Measurements from ENCODE around the gene TMEM54.
A peak's percentile ranks its signal among the peaks of the same experiment; 100 is the strongest.

The TMEM54 gene, protein sequence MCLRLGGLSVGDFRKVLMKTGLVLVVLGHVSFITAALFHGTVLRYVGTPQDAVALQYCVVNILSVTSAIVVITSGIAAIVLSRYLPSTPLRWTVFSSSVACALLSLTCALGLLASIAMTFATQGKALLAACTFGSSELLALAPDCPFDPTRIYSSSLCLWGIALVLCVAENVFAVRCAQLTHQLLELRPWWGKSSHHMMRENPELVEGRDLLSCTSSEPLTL

DNA sequence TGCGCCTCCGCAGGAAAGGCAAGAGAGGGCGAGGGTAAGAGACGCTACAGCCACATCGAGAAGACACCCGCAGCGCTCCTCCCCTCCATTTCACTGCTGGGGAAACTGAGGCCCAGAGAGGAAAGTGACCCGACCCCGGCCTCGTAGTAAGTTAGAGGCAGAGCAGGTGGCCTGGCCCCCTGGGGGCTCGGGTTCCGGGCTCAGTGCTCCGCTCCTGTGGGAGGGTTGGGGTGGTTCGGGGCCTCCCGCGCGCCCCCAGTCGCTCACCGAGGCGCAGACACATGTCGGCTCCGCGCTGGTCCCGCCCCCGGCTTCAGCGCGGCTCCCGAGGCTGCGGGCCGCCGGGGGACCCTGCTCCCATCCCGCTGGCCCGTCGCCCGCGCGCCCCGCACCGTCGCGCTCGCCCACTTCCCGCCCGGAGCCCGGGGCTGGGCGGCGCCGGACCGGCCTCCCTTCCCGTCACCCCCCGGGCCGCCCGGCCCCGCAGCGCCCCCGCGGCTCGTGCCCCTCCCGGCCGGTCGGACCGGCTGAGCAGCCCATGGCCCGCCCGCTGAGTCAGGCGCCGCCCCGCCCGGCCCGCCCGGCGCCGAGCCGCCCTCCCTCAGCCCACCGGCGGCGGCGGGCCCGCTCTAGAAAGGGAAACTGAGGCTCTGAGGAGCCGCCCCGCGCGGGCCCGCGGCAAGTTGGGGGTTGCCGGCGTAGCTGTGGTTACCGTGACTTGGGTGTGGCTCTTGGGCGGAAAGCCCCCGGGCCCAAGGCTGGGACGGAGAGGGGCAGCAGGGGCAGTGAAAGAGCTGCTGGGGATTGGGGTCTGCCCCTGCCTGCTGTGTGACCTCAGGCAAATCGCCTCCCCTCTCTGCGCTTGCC is at the start of gene TMEM54:
Gene TMEM54 (minus strand): TSS at position 434 of the 867 bp plus-strand sequence. CDS start 151 bp downstream, at position 283.
- no peak for DNase-seq

DNA sequence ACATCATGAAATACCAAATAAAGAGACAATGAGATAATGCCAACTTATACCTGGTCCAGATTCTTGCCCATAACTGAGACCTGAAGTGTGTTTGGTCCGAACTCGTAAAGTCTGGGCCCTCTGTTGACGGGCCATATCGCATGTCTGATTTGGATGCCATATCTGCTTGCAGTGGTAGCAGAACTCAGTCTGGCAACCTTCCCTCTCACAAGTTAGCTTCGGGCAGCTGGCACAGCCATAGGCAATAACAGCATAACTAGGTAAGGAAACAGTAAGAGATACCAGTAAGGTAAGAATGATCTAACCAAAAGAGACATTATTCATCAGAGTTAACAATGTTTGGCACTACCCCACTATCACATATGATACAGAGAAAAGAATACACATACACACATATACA is 48.3 kb upstream of the TMEM54 start:
- DNase-seq: no peak

DNA sequence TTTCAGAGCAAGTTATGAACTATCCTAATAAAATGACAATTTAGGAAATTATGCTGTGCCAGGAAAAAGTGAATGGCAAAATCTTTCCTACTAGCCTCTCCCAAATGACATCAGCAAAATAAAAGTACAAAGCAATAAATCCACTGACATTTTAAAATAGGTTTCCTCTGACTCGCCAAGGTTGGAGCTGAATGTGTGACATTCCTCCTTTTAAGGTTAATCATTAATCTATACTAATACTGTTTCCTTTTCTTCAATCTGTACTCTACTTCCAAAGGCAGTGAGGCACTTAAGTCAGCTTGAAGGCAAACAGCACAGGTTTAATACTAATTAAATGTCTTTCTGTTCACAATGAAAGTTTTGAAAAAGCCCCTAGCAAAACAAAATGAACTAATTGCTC is 47.7 kb upstream of the TMEM54 start:
- DNase-seq: peak; percentile 86

DNA sequence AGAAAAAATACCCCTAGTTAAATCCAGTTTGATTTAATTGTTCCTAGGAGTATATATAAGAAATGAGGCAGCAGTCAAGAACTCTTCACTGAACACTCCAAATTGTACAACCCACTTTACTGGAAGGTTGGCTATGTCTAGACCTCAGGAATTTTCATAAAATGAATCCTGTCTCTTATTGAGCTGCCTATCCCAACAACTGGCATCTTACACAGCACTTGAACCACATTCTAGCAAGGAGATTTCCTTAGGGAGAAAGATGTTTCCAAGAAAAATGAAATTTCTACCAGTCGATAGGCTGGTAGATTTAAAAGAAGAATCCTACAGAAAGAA is 47.2 kb upstream of the TMEM54 start:
- no peak for DNase-seq

DNA sequence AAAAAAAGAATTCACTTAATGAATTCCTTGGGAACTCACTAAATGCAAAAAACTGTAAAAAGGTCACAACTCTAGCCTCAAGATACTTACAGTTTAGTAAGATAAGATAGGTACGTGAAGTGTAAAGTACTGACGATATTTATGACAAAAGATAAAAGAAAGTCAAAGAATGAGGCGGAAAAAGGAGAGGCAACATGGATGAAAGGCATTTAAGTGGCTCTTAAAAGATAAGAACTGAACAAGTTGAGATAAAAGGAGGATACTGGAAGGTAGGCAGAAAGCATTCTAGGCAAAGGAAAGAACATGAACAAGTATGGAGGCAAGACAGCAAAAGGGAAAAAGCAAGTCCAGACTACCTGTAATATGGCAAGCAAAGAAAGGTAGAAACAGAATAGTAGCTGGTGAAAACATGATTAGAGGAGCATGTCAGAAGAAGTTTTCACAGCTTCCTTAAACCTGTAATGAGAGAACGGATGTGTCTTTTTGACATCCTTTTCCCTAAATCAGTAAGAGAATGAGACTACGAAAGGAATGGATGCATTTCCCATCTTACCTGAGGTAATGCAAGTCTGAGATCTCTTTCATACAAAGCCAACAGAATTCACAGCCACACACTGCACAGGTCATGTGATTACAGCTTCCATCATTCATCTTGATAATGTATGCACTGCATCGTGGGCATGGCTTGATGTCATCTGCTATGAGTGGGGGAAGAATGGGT is 46.6 kb upstream of the TMEM54 start:
- no peak for DNase-seq

DNA sequence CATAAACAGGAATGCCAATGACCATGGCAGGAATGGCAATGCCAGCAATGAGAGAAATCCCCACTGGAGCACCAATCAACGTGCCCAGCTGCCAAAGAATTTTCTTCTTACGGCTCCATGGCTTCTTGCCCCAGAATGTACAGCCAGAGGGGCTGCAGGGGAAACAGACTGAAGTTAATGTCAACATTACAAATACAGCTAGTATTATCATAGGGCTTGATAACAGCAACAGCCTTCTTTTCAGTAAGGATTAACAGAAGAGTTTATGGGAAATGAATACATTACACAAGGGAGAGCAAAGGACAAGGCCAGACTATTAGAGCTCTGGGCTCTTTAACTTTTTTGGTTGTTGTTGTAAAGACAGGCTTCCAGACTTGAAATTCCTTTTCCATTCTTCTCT is 45.2 kb upstream of the TMEM54 start:
- DNase-seq: no peak

DNA sequence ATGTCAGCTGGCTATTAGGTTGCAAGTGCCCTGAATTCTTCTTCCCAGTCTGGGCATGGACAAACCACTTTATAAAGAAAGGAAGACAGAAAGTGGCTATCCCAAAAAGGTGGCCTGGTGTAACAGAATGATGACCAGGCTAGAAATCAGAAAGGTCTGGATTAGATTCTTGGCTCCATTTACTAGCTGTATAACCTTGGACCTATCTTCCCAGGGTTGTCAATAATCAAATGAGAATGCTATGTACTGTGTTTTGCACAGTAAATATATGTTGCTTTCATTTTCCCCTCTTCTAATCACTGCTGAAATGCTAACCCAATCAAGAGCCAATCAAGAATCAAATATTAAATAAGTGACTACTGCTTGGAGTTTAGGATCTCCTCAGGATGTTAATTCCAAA is 43.0 kb upstream of the TMEM54 start:
- no peak for DNase-seq

DNA sequence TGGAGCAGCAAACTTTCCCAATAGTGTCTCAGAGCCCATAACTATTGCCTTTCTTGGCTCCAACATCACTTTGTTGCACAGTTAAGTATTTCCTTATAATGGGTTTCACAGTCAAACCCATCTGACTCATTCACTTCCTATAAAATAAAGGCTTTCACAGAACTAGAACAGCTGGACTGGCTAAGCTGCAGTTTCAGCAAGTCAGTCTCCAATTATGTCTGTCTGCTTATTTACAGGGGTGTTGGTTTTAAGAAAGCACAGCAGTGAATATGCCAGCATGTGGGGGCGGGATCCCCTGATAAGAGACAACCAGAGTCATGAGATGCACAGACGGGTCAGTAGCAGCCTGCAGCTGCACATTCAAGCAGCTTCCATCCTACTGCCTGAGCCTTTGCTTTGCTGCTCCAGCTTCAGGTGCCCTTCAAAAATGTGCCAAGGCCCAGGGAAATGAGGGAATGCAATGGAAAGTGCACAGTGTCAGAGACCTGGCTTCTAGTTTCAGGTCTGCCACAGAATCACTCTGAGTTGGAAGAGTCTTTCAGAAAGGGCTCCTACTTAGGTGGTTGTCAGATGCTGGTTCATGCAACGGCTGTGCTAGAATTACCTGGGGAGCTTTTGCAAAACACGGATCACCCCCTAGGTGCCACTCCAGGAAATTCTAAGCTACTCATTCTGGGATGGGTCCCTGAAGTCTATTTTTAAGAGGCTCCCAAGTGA is 38.6 kb upstream of the TMEM54 start:
- DNase-seq: peak; percentile 13

DNA sequence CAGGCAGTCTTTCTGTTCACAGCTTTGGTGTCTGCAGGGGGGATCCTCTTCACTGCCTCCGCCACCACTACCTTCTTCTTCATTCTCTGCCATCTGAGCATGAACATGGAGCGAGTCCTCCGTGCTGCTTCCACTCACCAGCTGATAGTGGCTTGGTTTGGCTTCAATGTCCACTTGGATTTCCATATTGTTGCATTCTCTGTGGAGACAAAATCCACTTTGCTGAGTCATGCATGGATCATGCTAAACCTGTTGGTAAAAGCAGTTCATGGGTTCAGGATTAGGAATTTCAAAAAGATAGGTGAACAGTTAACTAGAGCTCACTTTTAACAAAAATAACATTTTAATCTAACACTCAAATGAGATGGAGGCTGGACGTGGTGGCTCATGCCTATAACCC is 35.9 kb upstream of the TMEM54 start:
- DNase-seq: no peak

DNA sequence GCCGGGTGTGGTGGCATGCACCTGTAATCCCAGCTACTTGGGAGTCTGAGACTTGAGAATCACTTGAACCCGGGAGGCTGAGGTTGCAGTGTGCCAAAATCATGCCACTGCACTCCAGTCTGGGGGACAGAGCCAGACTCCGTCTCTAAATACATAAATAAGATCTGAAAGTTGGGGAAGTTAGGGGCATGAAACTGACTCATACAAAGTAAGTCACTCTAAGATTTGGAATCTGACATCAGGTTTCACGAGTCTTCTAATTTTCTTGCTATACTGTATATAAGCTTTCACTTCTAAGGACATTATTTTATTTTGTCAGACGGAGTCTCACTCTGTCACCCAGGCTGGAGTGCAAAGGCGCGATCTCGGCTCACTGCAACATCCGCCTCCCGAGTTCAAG is 33.3 kb upstream of the TMEM54 start:
- no peak for DNase-seq

DNA sequence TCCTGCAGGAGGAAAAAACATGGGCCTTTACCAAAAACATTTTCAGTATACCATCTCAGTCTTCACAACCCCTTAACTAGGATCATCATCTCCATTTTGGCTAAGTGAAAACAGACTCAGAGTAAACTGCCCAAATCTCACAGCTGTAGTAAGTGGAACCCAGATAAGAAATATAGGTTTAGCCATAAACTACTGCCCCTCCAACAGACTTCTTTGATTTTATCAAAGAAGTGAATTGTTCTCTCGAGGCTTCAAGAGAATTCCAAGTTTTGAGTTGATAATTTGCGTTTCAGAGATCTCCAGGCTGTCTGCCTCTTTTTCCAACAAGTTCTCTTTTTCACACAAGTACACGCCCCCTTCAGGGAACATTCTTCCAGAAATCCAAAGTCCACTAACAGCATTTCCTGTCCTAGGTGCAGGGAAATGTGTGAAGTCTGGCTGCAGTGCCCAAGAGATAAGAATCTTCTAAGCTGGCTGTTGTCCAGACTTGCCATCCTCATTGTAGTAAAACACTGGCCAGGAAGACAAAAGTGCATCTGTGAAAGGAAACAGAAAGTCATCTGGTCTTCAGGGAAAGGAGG is 32.6 kb upstream of the TMEM54 start:
- DNase-seq: peak; percentile 6

DNA sequence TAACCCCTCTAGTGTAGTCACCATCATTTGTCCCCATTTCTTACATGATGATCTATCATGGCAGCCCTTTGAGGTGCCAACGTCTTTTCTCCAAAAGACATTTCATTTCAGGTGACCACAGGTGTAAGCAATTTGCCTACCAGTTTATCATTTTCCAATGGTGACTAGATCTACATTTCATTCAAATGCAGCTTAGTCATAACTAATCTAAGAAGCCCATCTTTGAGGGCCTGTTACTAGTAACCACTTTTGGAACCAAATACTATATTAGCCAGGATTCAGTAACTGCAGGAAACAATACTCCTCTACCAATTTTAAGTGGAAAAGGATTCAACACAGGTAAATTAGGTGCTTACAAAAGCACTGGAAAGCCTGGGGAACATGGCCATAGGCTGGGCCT is 30.6 kb upstream of the TMEM54 start:
- no peak for DNase-seq

DNA sequence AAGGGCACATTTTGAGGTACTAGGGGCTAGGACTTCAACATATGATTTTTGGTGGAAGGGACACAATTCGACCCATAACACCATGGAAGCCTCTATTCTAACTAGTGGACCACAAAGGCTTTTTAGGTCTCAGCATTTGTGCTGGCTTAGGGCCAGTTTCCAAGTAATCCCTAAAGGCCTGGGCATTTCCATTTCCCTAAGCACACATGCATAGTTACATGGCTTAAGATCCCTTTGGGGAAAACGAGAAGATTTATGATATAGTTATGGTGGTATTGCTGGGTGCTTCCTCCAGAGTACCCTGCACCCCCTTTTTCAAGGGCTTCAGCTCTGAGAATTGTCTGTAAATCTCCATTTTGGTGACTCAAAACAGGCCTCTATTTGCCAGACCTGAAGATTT is 28.2 kb upstream of the TMEM54 start:
- no peak for DNase-seq

DNA sequence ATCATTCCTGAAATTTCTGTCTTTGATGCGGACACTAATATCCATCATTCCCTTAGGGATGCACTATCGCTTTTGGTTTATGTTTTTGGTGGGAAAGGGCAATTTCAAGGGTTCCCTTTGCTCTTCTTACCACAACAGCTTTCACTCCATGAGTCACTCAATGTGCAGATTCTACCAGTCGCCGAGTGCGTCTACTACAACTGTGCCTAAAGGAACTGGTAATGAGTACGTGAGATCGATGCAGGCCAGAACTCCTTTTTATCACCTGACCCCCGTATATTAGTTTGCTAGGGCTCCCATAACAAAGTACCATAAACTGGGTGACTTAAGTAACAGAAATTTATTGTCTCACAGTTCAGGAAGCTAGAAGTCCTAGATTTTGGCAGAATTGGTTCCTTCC is 27.5 kb upstream of the TMEM54 start:
- no peak for DNase-seq

DNA sequence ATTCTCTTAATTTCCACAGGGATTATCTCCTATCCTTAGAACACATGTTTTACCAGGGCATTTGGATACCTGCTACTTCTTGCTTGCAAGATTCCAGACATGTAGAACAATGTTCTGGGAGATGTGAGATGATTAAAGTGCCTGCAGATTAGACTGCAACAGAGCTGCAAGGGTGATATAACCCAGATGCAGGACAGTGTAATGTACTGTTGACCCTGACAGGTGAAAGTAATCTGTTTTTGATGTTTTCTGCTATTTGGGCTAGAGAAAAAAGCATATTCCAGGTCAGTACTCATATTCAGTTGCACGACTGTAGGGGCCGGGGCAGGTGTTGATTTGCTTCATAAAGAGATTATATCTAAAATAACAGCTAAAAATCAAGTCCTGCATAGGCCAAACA is 27.1 kb upstream of the TMEM54 start:
- DNase-seq: no peak

DNA sequence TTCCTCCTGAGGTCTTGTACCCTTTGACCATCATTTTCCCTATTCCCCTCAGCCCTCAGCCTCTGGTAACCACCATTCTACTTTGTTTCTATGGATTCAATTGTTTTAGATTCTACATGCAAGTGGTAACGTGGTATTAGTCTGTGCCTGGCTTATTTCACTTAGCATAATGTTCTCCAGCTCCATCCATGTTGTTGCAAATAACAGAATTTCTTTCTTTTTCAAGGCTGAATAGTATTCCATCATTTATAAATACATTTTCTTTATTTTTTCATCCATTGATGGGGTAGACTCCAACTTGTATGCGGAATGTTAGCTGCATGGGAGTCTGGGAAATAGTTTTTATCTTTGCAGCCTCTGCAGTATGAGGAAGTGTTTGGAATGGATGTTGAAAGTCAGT is 26.3 kb upstream of the TMEM54 start:
- no peak for DNase-seq

DNA sequence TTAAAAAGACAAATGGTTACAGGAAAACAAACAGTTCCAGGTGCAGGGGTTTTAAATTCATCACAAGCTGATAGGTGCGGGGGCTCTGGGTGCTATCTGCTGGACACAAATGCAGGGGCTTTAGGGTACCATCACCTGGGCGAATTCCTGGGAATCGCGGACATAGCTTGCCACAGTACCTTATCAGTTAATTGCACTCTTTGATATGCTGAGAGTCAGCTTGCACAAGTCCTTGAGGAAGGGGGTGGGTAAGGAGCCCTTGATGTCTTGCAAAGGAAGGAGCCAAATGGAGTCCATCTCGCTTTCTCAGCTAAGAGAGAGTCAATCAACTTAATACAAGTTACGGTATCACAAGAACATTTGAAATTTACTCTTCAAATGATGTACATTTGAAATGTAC is 25.4 kb upstream of the TMEM54 start:
- DNase-seq: no peak

DNA sequence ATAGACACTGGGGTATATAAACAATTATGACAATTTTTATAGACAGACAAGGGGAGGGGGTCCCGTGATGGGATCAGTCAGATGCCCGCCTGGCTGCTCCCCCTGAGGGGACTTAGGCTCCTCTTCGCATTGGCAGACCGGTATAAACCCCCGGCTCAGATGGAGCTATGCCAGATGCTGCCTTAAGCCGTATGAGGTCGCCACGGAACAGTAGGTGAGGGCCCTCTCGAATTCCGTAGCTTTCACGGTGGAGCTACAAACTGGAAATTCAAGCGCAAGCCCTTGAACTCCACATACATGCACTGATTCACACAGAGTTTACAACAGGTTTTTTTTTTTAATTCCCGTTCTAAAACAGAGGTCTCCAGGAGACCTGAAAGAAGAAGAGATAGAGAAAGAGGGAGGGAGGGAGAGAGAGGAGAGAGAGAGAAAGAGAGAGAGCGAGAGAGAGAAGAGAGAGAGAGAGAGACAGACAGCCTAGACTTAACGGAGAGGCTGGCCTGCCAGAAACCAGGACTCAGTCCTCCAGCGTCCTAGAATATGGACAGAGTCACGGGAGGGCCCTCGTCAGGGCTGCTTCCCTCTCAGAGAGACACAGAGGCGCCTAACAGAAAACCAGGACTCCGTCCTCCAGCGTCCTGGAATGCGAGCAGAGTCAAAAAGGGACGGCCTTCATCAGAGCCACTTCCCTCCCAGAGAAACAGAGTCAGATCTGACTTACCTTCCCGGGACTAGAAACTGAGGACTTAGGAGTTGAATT is 24.4 kb upstream of the TMEM54 start:
- no peak for DNase-seq

DNA sequence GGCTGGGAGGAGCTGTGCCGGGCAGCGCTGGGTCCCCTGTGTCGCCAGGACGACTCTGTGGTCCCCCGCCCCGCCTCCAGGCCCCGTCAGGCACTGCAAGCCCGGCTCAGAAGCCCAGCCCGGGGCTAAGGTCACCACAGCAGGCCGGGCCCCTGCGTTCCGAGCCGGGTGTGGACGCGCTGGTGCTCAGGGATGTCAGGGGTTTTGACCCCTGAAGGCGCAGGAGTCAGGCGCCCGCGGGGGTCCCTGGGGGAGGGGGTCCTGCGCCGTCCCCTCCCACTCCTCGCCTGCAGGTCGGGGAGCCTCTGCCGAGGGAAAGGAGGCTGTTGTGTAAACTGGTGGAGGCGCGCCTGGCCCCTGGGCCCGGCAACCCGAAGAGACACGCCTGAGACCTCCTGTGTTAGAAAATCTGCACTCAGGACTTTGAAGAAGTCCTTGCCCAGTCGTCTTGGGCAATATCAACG is 23.7 kb upstream of the TMEM54 start:
- DNase-seq: no peak

DNA sequence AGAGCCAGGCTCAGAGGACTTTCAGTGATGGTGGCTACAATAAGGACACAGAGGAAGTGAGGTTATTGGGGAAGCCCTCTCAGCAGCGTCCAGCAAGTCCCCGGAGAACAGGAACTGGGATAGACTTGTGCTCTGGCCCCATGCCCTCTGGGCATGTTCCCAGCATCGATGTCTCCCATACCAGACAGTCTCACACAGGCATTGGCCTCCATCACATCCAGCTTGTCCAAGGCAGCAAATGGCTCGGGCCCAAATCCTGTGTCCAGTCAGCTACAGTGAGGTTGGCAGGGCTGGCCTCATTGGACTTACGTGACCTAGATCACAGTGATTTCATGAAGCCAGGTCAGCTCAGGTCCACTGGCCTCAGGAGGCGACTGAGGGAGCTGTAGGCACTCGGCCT is 19.6 kb upstream of the TMEM54 start:
- DNase-seq: no peak

DNA sequence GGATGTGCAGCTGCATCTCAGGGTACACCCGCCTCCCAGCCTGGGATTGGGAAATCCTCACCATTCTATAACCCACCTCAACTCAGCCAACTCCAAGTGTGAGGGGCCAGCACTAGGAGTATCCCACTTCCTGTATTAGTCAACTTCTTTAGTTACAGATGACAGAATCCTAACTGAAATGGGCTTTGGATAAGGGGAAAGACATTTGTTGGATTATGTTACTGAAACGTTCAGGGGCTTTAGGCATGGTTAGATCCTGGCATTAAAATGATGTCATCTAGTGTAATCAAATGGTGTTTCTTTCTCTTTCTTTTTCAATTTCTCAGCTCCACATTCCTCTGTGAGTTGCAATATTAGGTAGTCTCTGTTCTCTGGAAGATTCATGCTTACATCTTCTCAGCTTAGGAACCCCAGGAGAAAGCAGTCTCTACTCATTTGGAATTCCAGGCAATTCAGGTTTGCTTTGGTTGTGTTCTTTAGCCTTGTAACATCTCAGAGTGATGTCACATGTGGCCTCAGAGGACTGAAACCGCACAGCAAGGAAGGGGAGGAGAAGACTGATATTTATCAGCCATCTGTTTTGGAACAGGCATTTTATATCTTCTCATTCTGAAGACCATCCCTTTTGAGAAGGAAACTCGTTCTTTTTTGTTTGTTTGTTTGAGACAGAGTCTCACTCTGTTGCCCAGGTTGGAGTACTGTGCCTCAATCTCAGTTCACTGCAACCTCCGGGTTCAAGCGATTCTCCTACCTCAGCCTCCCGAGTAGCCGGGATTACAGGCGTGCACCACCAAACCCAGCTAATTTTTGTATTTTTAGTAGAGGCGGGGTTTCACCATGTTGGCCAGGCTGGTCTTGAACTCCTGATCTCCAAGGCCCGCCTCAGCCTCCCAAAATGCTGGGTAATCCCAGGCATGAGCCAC is 18.9 kb upstream of the TMEM54 start:
- peak; percentile 68 for DNase-seq
